OCI-LY3 (cell line): ENCODE data around the gene FBXO42.
A peak's percentile ranks its signal among the peaks of the same experiment; 100 is the strongest.

ENCODE experiments used
- EZH2phosphoT487 ChIP-seq: fragments of 200-600 bp; shearing (Covaris generic); IDR thresholded peaks from 2 replicates; pipeline ENCODE4 v1.6.1; 2018; ENCODE audit warnings: antibody characterized with exemption, mixed run types, low read depth
- TF ChIP-seq, protein P1 (sequence below): fragments of 200-600, 300-600 bp; sonication (generic); IDR thresholded peaks from 2 replicates; pipeline ENCODE4 v1.5.1; 2014; ENCODE audit warnings: antibody characterized with exemption, low read length, low read depth

GRCh38 chr1:16351994-16352841, at the start of gene FBXO42:
- TF ChIP-seq, protein P1, sequence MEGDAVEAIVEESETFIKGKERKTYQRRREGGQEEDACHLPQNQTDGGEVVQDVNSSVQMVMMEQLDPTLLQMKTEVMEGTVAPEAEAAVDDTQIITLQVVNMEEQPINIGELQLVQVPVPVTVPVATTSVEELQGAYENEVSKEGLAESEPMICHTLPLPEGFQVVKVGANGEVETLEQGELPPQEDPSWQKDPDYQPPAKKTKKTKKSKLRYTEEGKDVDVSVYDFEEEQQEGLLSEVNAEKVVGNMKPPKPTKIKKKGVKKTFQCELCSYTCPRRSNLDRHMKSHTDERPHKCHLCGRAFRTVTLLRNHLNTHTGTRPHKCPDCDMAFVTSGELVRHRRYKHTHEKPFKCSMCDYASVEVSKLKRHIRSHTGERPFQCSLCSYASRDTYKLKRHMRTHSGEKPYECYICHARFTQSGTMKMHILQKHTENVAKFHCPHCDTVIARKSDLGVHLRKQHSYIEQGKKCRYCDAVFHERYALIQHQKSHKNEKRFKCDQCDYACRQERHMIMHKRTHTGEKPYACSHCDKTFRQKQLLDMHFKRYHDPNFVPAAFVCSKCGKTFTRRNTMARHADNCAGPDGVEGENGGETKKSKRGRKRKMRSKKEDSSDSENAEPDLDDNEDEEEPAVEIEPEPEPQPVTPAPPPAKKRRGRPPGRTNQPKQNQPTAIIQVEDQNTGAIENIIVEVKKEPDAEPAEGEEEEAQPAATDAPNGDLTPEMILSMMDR, result peak; percentile 38
- no peak for TF ChIP-seq EZH2phosphoT487
